ENCODE data around the gene BAX. TPM values are rescaled to one million over a fixed set of nuclear protein-coding genes. Genes with fewer than 3 reads are reported as not detected.
A peak's percentile ranks its signal among the peaks of the same experiment; 100 is the strongest.

Gene BAX
- total and polyA plus RNA-seq, 9 of the 15 experiments (the other 6 are each of a cell fraction or from before 2014, with no cell fraction given): 3.2 to 95.4 (median 44.5) TPM

- TF ChIP-seq, protein P1, sequence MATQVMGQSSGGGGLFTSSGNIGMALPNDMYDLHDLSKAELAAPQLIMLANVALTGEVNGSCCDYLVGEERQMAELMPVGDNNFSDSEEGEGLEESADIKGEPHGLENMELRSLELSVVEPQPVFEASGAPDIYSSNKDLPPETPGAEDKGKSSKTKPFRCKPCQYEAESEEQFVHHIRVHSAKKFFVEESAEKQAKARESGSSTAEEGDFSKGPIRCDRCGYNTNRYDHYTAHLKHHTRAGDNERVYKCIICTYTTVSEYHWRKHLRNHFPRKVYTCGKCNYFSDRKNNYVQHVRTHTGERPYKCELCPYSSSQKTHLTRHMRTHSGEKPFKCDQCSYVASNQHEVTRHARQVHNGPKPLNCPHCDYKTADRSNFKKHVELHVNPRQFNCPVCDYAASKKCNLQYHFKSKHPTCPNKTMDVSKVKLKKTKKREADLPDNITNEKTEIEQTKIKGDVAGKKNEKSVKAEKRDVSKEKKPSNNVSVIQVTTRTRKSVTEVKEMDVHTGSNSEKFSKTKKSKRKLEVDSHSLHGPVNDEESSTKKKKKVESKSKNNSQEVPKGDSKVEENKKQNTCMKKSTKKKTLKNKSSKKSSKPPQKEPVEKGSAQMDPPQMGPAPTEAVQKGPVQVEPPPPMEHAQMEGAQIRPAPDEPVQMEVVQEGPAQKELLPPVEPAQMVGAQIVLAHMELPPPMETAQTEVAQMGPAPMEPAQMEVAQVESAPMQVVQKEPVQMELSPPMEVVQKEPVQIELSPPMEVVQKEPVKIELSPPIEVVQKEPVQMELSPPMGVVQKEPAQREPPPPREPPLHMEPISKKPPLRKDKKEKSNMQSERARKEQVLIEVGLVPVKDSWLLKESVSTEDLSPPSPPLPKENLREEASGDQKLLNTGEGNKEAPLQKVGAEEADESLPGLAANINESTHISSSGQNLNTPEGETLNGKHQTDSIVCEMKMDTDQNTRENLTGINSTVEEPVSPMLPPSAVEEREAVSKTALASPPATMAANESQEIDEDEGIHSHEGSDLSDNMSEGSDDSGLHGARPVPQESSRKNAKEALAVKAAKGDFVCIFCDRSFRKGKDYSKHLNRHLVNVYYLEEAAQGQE (IDR thresholded peaks at IDR 0.05; ENCODE audit: borderline replicate concordance): peak; percentile 65
- TF ChIP-seq, protein P1 (CRISPR knock-in tag; IDR thresholded peaks at IDR 0.05; ENCODE audit: low read depth): peak; percentile 78
- TF ChIP-seq CSDE1 (IDR thresholded peaks at IDR 0.05) (no peak), PHF21A (IDR thresholded peaks at IDR 0.05; ENCODE audit: borderline replicate concordance, low read depth) (no peak; the same call in 1 of the 2 replicates), SP2 (IDR thresholded peaks at IDR 0.05; ENCODE audit: extremely low read depth, low read depth, low read length, poor library complexity, severe bottlenecking) (no peak), ZNF696 (CRISPR knock-in tag; conservative IDR thresholded peaks at IDR 0.05) (peak; percentile 5; the same call in 1 of the 2 replicates), L3MBTL2 (IDR thresholded peaks at IDR 0.05) (peak; percentile 56; the same call in 1 of the 2 replicates), FOSL1 (tag; conservative IDR thresholded peaks at IDR 0.05) (peak; percentile 43; the same call in 1 of the 2 replicates), NFATC3 (IDR thresholded peaks at IDR 0.05) (peak; percentile 51; the same call in 1 of the 2 replicates), ZMIZ1 (IDR thresholded peaks at IDR 0.05; ENCODE audit: low read depth in 2 of 2, low read length in 2 of 2) (peak in 1 of 2 experiments; percentile 59; a peak in 1 of 4 replicates), ZNF224 (CRISPR knock-in tag; IDR thresholded peaks at IDR 0.05) (no peak), ZNF780A (CRISPR knock-in tag; IDR thresholded peaks at IDR 0.05) (peak; percentile 70; the same call in 1 of the 2 replicates), SREBF2 (CRISPR knock-in tag; IDR thresholded peaks at IDR 0.05) (no peak), CXXC5 (CRISPR knock-in tag; IDR thresholded peaks at IDR 0.05) (0 out of 2 replicates have a peak, but pooled peaks have one; percentile 22), ELF1 (tag; IDR thresholded peaks at IDR 0.05) (peak; percentile 62; the same call in 1 of the 2 replicates), NBN (IDR thresholded peaks at IDR 0.05; ENCODE audit: low read depth) (peak; percentile 24; the same call in 1 of the 2 replicates), KLF6 (CRISPR knock-in tag; IDR thresholded peaks at IDR 0.05; ENCODE audit: borderline replicate concordance) (no peak)
These were observed 12.9 kb downstream of the BAX start (continued) for GRCh38 chr19:48967346-48968178.
